ENCODE results near the gene SPACA7. TPM values are rescaled to one million over a fixed set of nuclear protein-coding genes. Genes with fewer than 3 reads are reported as not detected.

Gene SPACA7
- total RNA-seq, 2 experiments from 2014 or later = not detected

DNA sequence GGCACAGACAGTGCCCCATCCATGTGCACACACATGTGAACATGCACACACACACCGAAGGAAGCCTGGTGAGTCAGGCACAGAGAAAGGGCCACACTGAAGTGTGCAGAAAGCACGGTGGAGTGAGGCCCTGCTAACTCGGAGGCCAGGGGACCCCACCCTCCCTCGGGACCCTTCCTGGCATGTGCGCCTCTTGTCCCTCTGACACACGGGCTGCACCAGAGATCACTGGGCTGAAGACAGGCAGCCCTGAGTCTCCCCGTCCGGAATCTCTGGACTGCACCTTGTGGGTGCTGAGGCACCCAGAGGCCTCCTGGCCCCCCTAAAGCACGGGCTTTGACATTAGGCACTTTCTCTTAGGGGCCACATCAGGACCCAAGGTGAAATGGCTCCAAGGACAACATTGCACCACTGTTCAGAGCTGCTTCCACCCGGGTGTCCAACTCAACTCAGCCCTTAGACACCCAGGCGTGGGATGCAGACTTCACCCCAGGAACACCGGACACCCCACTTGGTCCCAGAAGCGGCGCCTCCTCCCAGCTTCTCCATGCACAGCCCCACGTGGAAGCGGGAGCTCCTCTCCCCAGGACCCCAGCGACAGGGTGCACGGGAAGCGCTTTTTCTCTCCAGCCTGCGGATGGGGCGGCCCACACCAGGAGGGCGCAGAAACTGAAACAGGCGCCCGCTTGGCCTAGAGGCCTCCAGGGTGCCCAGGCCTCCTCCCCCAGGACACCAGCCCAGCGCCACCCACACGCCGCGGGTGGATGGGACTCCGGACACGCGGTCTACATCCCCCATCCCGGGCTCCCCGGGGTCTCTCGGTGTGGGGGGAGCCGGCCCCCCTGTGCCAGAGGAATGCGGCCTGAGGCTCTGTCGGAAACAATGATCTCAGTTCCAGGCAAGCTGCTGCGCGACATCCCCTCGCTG, 90.2 kb downstream of the SPACA7 start:
- Mint-ChIP-seq H3K4me3 (no peak overlapping the region), H3K27me3 (peaks cover 4% of the 10 kb centered on the region), H3K9me3 (peaks cover 8% of the 10 kb centered on the region), H3K27ac (no peak overlapping the region), H3K36me3 (ENCODE audit: low read depth) (peaks cover 6% of the 10 kb centered on the region), H3K4me1 (ENCODE audit: low read depth) (no peaks in the 10 kb centered on the region)
- DNase-seq (no peak), ATAC-seq (no peak)
- intact Hi-C loops (cut with micrococcal nuclease) = no loop called here
- POLR2A ChIA-PET = no interaction called here
- CTCF ChIA-PET = no interaction called here
- TF ChIP-seq, protein P1, sequence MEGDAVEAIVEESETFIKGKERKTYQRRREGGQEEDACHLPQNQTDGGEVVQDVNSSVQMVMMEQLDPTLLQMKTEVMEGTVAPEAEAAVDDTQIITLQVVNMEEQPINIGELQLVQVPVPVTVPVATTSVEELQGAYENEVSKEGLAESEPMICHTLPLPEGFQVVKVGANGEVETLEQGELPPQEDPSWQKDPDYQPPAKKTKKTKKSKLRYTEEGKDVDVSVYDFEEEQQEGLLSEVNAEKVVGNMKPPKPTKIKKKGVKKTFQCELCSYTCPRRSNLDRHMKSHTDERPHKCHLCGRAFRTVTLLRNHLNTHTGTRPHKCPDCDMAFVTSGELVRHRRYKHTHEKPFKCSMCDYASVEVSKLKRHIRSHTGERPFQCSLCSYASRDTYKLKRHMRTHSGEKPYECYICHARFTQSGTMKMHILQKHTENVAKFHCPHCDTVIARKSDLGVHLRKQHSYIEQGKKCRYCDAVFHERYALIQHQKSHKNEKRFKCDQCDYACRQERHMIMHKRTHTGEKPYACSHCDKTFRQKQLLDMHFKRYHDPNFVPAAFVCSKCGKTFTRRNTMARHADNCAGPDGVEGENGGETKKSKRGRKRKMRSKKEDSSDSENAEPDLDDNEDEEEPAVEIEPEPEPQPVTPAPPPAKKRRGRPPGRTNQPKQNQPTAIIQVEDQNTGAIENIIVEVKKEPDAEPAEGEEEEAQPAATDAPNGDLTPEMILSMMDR (IDR thresholded peaks at IDR 0.05) = no peak

DNA sequence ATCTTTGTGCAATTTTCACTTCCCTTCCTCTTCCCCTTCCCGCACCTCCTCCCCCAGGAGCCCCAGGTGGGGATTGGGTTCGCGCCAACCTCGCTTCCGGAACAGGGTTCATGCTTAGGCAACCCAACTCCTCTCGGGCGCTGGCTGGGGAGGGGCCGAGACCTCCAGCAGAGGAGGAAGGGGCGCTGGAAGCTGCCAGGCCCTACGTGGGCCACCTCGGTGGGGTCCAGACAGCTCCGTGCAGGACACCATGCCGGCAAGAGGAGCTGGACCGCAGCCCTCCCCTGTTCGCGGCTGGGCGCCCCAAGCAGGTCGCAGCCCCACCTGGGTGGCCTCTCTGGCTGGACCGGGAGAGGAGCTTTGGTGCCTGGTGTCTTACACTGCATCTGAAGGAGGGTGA, 91.1 kb downstream of the SPACA7 start:
- Mint-ChIP-seq H3K27me3 (peaks cover under 1% of the 10 kb centered on the region), H3K36me3 (ENCODE audit: low read depth) (peaks cover under 1% of the 10 kb centered on the region), H3K9me3 (peaks cover 5% of the 10 kb centered on the region), H3K4me3 (no peak overlapping the region), H3K27ac (no peak overlapping the region), H3K4me1 (ENCODE audit: low read depth) (no peaks in the 10 kb centered on the region)
- ChIA-PET POLR2A (no interaction called here), CTCF (no interaction called here)
- intact Hi-C loops (cut with micrococcal nuclease) = no loop called here
- DNase-seq = no peak
- TF ChIP-seq, protein P1 (IDR thresholded peaks at IDR 0.05) = no peak
- no peak for ATAC-seq

DNA sequence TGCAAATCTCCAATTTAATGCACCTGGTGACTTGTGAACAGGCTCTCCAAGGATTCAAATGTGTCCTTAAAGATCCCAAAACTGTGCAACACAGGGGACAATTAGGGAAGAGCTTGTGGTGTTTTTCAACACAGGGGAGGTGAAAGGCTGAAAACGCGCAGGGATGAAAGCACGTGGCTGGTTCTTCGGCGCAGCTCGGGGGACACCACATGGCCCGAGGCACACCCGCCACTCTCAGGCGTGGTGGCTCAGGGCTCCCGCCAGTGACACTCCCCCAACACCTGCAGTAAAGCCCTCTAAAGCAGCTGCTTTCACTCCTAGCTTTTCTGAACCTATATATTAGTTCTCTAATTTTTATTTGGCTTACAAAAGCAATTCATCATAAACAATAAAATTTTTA, 91.9 kb downstream of the SPACA7 start:
- peaks cover 5% of the 10 kb centered on the region for H3K9me3 Mint-ChIP-seq
- H3K4me3 Mint-ChIP-seq = no peak overlapping the region
- TF ChIP-seq, protein P1 (IDR thresholded peaks at IDR 0.05) = no peak
- peaks cover 4% of the 10 kb centered on the region for H3K36me3 Mint-ChIP-seq (ENCODE audit: low read depth)
- DNase-seq (no peak), ATAC-seq (no peak)
- no peak overlapping the region for H3K27ac Mint-ChIP-seq
- POLR2A ChIA-PET = no interaction called here
- no peaks in the 10 kb centered on the region for H3K27me3 Mint-ChIP-seq
- CTCF ChIA-PET = no interaction called here
- no peaks in the 10 kb centered on the region for H3K4me1 Mint-ChIP-seq (ENCODE audit: low read depth)
- intact Hi-C loops (cut with micrococcal nuclease) = no loop called here

DNA sequence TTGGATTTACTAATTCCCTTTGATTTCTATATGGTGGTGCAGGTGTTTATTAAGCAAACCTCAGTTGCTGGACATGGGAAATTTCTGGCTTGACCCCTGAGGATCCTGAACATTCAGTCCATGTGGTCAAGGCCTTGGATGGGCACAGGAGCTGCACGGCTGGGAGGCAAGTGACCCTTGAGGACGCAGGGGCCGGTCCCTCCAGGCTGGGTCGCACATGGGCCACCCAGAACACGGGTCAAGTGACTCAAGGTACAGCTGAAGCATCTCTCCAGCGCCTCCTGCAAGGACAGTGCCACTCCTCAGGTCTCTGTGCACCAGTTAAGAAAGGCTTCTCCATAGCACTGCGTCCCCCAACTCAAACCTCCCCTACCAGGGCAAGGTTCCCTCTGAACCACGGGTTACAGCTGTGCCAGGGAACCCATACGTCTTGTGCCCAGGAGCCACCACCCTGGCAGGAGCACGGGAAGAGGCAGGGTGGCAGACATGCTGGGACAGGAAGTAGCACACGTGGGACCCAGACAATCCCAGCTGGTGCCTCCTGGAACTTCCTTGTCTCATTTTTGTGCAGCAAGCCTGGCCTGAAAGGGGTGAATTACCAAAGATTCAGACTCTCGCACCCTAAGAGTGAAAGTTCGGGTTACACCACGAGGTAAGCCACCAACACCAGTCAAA, 93.1 kb downstream of the SPACA7 start:
- TF ChIP-seq, protein P1 (IDR thresholded peaks at IDR 0.05) = no peak
- ChIA-PET CTCF (no interaction called here), POLR2A (no interaction called here)
- ATAC-seq (no peak), DNase-seq (no peak)
- Mint-ChIP-seq H3K27me3 (no peaks in the 10 kb centered on the region), H3K4me3 (no peak overlapping the region), H3K36me3 (ENCODE audit: low read depth) (peaks cover 4% of the 10 kb centered on the region), H3K9me3 (peaks cover 5% of the 10 kb centered on the region), H3K27ac (no peak overlapping the region), H3K4me1 (ENCODE audit: low read depth) (no peaks in the 10 kb centered on the region)
- intact Hi-C loops (cut with micrococcal nuclease) = no loop called here

DNA sequence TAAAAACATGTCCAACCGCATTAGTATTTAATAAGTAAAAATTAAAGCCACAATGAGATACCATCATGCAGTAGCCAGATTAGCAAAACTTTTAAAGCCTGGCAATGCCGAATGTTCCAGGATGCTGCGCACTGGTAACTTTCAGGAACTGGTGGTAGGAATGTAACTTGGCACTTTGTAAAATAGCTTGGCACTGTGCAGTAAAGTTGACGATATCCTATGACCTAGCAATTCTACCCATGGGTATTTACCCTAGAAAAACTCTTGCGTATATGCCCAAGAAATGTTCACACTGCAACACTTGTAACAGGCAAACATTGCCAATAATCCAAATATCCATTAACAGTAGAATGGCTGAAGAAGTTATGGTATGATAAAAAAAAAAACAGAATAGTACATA, 97.7 kb downstream of the SPACA7 start:
- ChIA-PET POLR2A (no interaction called here), CTCF (no interaction called here)
- no peaks in the 10 kb centered on the region for H3K27me3 Mint-ChIP-seq
- H3K9me3 Mint-ChIP-seq = peaks cover 5% of the 10 kb centered on the region
- ATAC-seq (no peak), DNase-seq (no peak)
- H3K36me3 Mint-ChIP-seq (ENCODE audit: low read depth) = peaks cover 5% of the 10 kb centered on the region
- no peaks in the 10 kb centered on the region for H3K4me1 Mint-ChIP-seq (ENCODE audit: low read depth)
- H3K27ac Mint-ChIP-seq = no peak overlapping the region
- TF ChIP-seq, protein P1 (IDR thresholded peaks at IDR 0.05) = no peak
- H3K4me3 Mint-ChIP-seq = no peak overlapping the region
- intact Hi-C loops (cut with micrococcal nuclease) = no loop called here
